Activated CD4-positive, alpha-beta T cell treated with anti-CD3 and anti-CD28 coated beads for 24 hours (primary cell): Measurements from ENCODE around the gene SUSD5.

Source experiments
- DNase-seq, 2 donors: peaks; one replicate each; pipeline ENCODE4 v3.0.0-alpha.2; 2020; ENCODE audit warnings: low read depth in 2 of 2

The SUSD5 gene

GRCh38 chr3:33218446-33219174 lies at the start of gene SUSD5:
Gene SUSD5, minus strand, starts transcription at chr3:33218810. Its CDS starts 13 bp downstream, at chr3:33218797.
- no peak for DNase-seq

DNA sequence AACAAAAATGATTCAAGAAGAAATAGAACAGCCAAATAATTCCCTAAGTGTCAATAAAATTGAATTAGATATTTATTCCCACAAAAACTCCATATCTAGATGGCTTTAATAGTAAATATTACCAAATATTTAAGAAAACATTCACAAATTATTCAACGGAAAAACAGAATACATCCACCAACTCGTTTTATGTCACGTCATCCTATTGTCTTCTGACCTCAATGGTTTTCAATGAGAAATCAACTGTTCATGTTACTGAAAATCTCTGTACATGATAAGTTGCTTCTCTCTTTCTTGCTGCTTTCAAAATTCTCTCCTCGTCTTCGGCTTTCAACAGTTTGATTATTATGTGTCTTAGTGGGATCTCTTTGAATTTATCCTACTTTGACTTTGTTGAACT lies 41.5 kb upstream of the SUSD5 start:
- no peak for DNase-seq

GRCh38 chr3:33256249-33256648 lies 37.6 kb upstream of the SUSD5 start:
- DNase-seq, result no peak

GRCh38 chr3:33250712-33251111 lies 32.1 kb upstream of the SUSD5 start:
- DNase-seq, result no peak

- no peak for DNase-seq
These were observed 28.2 kb upstream of the SUSD5 start for GRCh38 chr3:33246786-33247185.

- no peak for DNase-seq
These were observed 21.7 kb upstream of the SUSD5 start for GRCh38 chr3:33240261-33240660.

DNA sequence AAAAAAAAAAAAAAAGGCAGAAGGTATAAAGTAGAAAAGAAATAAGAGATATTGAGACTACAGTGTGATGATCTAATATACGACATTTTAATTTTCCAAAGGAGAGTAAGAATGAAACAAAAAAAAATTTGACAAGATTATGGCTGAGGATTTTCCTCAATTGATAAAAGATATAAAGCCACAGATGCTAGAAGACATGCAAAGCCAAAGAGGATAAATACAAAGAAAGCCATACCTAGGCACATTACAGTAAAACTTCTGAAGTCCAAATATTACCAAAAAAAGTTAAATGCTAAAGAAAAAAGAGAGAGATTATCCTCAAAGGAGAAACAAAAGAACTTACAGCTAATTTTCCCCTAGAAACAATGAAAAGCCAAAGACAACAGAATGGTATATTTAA lies 20.3 kb upstream of the SUSD5 start:
- no peak for DNase-seq

DNA sequence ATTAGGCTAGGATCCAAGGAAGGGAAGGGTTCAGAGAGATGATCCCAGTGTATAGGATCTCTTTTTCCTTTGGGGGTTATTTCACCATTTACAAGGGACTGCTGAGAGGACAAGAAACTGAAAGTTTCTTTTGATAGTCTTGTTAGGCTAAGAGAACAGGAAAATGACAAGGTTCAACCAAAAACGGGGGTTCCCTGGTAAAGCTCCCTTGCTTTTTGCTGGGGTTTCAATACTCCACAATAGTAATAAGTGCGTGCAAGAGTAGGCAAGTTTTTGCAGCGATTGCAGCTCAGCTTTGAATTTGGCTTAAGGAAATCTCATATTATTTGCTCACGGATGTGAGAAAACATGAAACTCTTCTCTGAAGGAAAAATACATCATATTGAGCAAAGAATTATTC lies 18.8 kb upstream of the SUSD5 start:
- DNase-seq, result no peak

- no peak for DNase-seq
These were observed 17.4 kb upstream of the SUSD5 start for GRCh38 chr3:33236005-33236404.

GRCh38 chr3:33233884-33234283 lies 15.3 kb upstream of the SUSD5 start:
- DNase-seq, result no peak

DNA sequence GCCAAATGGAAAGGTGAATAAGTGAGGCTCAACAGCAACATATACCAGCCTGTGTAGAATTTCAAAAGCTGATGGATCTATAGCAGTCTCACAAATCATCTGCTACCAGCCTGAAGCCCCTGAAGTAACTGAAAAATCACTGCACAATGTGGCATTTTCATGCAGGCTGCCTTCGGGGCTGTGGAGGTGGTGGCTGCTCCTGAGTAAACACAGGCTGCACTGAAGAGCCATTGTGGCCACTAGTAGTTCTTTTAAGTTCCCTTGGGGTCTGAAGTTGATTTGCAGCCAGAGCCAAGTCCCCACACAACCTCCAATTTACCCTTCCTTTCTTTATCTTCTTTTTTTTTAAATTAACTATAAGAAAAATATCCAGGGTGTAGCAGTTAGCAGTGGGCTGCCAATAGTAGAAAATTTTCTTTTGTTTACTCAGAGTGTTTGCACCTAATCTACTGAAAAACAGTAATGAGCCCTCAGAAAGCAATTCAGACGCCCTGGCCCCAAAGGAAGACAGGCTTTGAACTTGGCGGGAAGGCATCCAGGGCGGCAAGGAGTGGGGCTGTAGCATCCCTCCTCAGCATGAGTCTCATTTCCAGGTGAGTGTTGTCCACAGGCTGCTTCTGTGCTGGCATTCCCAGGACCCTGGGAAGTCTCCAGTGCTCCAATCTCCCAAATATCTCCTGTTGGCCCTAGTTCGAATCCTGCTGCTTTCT lies 13.3 kb upstream of the SUSD5 start:
- no peak for DNase-seq

GRCh38 chr3:33229947-33230346 lies 11.3 kb upstream of the SUSD5 start:
- DNase-seq, result no peak

DNA sequence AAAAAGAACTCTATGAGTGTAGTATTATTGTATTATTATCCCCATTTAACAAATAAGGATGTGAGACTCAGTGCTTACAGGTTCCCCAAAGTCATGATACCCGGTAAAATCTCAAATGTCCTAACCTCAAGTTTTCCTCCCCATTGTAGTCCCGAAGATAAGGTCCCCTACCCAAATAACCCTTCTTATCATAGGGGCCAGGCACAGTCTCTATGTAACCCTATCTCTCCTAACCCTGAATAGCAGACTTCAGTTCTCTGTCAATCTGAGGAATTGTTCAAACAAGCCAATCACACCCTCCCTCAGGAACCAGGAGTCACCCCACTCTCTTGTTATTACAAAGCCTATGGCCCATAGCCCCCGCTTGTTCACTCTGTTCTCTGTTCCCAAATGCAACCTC lies 10.5 kb upstream of the SUSD5 start:
- DNase-seq, result no peak

DNA sequence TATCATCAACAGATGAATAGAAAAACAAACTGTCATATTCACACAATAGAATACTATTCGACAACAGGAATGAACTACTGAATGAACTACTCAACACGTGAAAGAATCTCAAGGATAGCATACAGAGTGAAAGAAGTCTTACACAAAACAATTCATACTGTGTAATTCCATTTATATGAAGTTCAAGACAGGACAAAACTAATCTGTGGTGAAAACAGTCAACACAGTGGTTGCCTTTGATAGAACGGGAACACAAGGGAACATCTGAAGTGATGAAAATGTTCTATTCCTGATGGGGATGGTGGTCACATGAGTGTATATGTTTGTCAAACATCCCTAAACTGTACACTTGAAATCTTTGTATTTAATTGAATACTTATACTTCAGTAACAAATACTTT lies 2.6 kb upstream of the SUSD5 start:
- DNase-seq, result no peak

GRCh38 chr3:33219175-33219487 lies 521 bp upstream of the SUSD5 start:
- no peak for DNase-seq

DNA sequence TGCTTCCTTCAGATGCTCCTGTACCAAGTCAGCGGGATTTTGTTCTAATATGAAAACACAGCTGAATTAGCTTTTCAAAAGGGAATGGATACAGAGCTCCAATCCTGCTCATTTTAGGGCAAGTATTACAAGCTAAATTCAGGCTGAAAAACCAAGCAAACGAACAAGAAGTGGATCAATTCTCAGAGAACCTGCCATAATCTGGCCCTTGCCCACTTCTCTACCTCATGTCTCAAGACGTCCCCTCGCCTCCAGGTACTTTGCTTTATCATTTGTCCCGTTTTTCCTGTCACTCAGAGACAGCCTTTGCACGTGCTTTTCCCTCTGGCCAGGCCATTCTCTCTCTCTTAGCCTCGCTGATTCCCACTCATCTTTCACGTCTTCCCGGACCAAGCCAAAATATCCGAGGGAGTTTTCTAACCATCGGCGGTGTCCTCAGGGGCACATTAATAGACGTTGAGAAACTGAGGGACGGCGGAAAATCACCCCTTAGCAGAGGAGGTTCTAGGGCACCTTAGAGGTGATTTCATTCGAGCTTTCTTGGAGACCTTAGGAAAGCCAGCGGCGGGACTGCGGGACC lies 654 bp downstream of the SUSD5 start:
- no peak for DNase-seq

DNA sequence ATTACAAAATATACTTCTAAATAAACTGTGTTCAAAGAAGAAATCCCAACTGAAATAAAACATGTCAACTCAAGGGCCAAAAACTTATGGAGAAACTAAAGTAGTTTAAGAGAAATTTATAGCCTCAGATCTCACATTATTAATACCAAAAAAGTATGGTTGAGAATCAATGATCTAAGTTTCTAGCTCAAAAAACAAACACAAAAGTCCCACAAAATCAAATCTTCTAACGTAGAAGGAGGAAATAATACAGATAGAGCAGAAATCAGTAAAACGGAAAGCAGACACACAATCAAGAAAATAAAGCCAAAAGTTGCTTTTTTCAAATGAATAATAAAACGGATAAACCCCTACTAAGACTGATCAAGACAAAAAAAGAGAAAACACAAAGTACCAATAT lies 2.9 kb downstream of the SUSD5 start:
- no peak for DNase-seq

- DNase-seq, result no peak
These were observed 6.2 kb downstream of the SUSD5 start for GRCh38 chr3:33212406-33212805.

- DNase-seq, result no peak
These were observed 7.2 kb downstream of the SUSD5 start for GRCh38 chr3:33211444-33211843.

DNA sequence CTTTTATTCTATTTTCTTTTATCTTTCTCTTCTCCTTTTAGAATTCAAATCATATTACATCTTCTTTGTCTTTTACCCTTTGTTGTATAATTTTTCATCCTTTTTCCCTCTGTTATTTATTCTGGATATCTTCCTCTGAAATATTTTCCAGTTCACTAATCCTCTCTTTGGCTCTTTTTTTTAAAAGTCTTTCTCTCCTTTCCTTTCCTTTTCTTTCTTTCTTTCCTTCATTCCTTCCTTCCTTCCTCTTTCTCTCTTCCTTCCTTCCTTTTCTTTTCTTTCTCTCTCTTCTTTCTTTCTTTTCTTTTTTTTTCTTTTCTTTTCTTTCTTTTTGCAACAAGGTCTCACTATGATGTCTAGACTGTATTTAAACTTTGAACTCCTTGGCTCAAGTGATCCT lies 9.3 kb downstream of the SUSD5 start:
- no peak for DNase-seq

DNA sequence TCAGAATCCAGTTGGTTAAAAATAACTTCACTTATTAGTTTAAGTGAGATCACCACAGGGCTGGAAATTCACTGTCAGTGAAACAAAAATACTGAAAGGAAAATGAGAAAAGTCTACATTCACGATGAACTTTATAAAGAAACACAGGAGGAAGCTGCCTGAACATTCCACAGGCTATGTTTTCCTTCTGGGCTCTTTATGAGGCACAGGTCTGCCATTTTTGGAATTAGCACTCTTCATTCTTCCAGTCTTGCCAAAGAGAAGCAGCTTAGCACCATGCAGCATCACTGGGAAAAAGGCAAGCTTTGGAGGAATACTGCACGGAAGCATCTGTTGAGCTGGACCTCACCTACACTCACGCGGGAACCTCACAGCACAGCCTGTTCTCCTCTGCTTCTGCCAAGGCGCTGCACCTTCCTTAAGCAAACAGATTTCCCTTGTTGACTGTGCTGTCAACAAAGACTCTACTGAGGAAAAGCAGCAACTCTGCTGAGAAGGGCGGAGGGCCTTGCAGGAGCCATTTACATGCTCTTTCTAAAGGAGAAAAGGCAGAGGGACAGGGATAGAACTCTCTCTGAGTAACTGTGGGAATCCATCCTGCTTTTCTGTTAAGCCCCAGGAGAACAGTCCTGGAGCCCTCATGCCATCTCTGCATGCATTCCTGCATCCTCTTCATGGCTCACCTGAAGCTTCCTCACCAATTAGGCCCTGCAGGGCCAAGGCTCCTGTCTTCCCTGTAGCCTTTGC lies 15.7 kb downstream of the SUSD5 start:
- DNase-seq, result no peak

GRCh38 chr3:33201195-33201594 lies 17.4 kb downstream of the SUSD5 start:
- no peak for DNase-seq

DNA sequence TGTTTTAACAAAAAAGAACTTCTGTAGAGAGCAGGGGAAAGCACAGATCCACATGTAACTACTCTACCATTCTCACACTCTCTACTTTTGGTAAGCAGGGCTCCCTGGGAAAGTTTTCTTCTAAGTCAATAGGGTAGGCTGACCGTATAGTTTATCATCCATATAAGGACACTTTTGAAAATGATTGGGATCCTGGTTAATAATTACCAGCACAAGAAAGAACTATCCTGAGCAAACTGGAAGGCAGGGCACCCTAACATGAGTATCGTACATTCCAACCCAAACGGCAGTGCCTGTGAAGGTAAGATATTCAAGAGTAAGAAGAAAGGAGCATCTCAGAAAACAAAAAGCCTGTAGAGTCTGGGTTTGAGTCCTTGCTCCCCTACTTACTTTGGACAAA lies 22.1 kb downstream of the SUSD5 start:
- DNase-seq, result no peak
